Endothelial cell (in vitro differentiated cells): ENCODE measurements around the gene RSPRY1. TPM values are rescaled to one million over a fixed set of nuclear protein-coding genes. Genes with fewer than 3 reads are reported as not detected.
"Not testable (repeated sequence)": the region's sequence is repeated elsewhere in the genome, so short reads cannot be mapped to it uniquely, and the experiment has no call there.

Experiments
- DNase-seq: peaks from one replicate; pipeline ENCODE4 v3.0.0; 2021; ENCODE audit warnings: low spot score
- H3K27ac Mint-ChIP-seq: one replicate; pipeline ENCODE4 v1.8.0; 2021; ENCODE audit warnings: mixed read lengths, inconsistent platforms; ENCODE audit not compliant: unreplicated experiment
- H3K27me3 Mint-ChIP-seq: one replicate; pipeline ENCODE4 v1.8.0; 2021; ENCODE audit warnings: mild to moderate bottlenecking, moderate library complexity, mixed read lengths, inconsistent platforms; ENCODE audit not compliant: unreplicated experiment
- H3K36me3 Mint-ChIP-seq: one replicate; pipeline ENCODE4 v1.8.0; 2021; ENCODE audit warnings: mild to moderate bottlenecking, low read depth, mixed read lengths, inconsistent platforms; ENCODE audit not compliant: unreplicated experiment
- H3K4me1 Mint-ChIP-seq: one replicate; pipeline ENCODE4 v1.8.0; 2021; ENCODE audit warnings: mild to moderate bottlenecking, mixed read lengths, inconsistent platforms; ENCODE audit not compliant: unreplicated experiment
- H3K4me3 Mint-ChIP-seq: one replicate; pipeline ENCODE4 v1.8.0; 2021; ENCODE audit warnings: mild to moderate bottlenecking, mixed read lengths, inconsistent platforms; ENCODE audit not compliant: unreplicated experiment
- H3K9me3 Mint-ChIP-seq: one replicate; pipeline ENCODE4 v1.8.0; 2021; ENCODE audit warnings: mixed read lengths, inconsistent platforms; ENCODE audit not compliant: unreplicated experiment
- total RNA-seq: library from RNA; stranded (reverse); fragmentation: NEBNext Ultra II Directional; extraction: Animal tissue kit (Norgen Biotek cat#: 25700); gene quantifications from one replicate; pipeline ENCODE4 v1.2.1, GENCODE V29; 2021; ENCODE audit not compliant: unreplicated experiment
- TF ChIP-seq, protein P1 (sequence below): fragments of 200-600 bp; sonication (generic); IDR thresholded peaks from one replicate; pipeline ENCODE4 v1.5.0; 2021; ENCODE audit warnings: antibody characterized with exemption; ENCODE audit not compliant: unreplicated experiment

The RSPRY1 gene
- total RNA-seq, 1 donor from 2014 or later = 63.0 TPM

DNA sequence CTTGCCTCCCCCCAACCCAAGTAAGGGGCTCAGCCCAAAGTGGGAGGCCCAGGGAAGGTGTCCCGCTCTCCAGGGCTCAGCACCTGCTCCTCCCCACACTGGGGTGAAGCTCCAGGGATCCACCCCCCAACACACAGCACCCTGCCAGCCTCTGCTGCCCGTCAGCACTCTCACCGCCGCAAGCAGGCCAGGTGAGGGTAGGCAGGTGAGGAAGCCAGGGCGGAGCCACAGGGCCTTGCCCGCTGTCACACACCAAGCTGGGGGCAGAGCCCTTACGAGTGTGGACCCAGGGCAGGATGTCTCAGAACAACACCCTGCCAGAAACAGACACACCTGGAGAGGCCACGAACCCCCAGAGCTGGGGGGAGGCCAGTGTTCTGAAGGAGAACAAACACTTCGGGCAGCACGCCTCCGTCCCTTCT, 78.8 kb downstream of the RSPRY1 start:
- no peak for DNase-seq
- TF ChIP-seq, protein P1, sequence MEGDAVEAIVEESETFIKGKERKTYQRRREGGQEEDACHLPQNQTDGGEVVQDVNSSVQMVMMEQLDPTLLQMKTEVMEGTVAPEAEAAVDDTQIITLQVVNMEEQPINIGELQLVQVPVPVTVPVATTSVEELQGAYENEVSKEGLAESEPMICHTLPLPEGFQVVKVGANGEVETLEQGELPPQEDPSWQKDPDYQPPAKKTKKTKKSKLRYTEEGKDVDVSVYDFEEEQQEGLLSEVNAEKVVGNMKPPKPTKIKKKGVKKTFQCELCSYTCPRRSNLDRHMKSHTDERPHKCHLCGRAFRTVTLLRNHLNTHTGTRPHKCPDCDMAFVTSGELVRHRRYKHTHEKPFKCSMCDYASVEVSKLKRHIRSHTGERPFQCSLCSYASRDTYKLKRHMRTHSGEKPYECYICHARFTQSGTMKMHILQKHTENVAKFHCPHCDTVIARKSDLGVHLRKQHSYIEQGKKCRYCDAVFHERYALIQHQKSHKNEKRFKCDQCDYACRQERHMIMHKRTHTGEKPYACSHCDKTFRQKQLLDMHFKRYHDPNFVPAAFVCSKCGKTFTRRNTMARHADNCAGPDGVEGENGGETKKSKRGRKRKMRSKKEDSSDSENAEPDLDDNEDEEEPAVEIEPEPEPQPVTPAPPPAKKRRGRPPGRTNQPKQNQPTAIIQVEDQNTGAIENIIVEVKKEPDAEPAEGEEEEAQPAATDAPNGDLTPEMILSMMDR = no peak
- no peak overlapping the region for H3K4me3 Mint-ChIP-seq

DNA sequence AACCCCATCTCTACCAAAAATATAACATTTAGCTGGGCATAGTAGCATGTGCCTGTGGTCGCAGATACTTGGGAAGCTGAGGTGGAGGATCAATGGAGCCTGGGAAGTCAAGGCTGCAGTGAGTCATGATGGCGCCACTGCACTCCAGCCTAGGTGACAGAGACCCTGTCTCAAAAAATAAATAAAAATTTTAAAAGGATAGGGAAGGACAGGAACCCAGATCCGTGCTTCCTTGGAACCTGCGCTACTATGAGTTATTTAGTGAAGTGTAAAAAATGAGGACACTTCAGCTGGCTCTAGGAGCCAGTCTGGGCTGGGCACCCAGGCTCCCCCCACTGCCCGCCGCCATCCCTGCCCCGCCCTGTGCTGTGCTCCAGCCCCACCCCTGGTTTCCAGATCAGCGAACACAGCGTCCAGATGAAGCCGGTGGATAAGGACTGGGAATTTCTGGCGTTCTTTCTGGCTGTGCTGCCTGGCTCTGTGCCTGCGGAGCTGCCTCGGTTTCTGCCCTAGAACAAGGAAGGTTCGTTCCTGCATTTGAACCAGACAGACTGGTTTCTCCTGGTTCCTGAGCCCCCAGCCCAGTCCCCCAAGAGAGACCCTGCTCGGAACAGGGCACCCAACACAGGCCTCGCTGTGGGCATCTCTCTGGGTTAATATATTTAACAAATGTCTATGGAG, 79.9 kb downstream of the RSPRY1 start:
- Mint-ChIP-seq H3K36me3 (no peaks in the 10 kb centered on the region), H3K9me3 (no peaks in the 10 kb centered on the region), H3K27me3 (peaks cover 2% of the 10 kb centered on the region), H3K4me1 (peaks cover 6% of the 10 kb centered on the region), H3K27ac (no peak overlapping the region), H3K4me3 (no peak overlapping the region)
- DNase-seq = no peak
- TF ChIP-seq, protein P1 = no peak

More for the DNA sequence above, 78.8 kb downstream of the RSPRY1 start:
- Mint-ChIP-seq H3K36me3 (no peaks in the 10 kb centered on the region), H3K27ac (no peak overlapping the region), H3K9me3 (no peaks in the 10 kb centered on the region), H3K4me1 (peaks cover 16% of the 10 kb centered on the region), H3K27me3 (peaks cover 2% of the 10 kb centered on the region)

DNA sequence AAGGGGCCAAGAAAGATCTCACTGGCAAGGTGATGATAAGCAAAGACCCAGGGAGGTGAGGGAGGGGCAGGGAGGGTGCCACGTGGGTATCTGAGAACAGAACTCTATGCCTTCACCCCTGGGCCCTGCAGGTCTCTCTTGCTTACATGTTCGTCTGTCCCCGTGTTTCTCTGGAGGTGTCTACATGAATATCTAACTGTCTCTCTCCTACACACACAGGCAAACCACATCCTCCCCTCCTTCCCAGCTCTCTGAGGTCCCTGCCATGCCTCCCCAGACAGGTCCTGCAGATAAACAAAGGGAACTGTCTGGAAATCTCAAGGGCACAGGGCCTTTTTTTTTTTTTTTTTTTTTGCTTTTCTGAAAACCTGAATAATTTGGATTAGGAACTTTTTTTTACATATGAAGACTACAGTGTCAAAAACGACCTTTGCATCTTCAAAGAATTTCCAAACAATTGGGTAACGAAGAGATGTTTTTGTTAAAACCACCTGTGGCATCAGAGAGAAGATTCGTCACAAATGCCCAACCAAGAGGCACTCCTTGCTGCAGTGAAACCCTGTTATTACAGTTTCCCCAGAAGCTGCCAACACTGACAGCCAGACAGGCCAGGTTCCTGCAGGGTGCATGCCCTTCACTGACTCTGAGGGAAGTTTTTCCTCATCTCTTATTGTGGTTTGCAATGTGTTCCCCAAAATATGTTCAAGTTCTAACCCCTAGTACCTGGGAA, 80.6 kb downstream of the RSPRY1 start:
- no peaks in the 10 kb centered on the region for H3K36me3 Mint-ChIP-seq
- TF ChIP-seq, protein P1 = no peak
- no peak overlapping the region for H3K4me3 Mint-ChIP-seq
- no peak overlapping the region for H3K27ac Mint-ChIP-seq
- no peak for DNase-seq
- peaks cover 5% of the 10 kb centered on the region for H3K4me1 Mint-ChIP-seq
- no peaks in the 10 kb centered on the region for H3K9me3 Mint-ChIP-seq
- peaks cover 4% of the 10 kb centered on the region for H3K27me3 Mint-ChIP-seq

DNA sequence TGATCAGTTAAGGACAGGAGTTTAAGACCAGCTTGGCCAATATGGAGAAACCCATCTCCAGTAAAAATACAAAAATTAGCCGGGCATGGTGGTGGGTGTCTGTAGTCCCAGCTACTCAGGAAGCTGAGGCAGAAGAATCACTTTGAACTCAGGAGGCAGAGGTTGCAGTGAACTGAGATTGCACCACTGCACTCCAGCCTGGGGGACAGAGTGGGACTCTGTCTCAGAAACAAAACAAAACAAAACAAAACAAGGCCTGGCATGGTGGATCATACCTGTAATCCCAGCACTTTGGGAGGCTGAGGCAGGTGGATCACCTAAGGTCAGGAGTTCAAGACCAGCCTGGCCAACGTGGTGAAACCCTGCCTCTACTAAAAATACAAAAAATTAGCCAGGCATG, 81.2 kb downstream of the RSPRY1 start:
- not testable (repeated sequence) for H3K4me1 Mint-ChIP-seq, H3K9me3 Mint-ChIP-seq, DNase-seq, H3K27me3 Mint-ChIP-seq, H3K4me3 Mint-ChIP-seq, H3K36me3 Mint-ChIP-seq, H3K27ac Mint-ChIP-seq

DNA sequence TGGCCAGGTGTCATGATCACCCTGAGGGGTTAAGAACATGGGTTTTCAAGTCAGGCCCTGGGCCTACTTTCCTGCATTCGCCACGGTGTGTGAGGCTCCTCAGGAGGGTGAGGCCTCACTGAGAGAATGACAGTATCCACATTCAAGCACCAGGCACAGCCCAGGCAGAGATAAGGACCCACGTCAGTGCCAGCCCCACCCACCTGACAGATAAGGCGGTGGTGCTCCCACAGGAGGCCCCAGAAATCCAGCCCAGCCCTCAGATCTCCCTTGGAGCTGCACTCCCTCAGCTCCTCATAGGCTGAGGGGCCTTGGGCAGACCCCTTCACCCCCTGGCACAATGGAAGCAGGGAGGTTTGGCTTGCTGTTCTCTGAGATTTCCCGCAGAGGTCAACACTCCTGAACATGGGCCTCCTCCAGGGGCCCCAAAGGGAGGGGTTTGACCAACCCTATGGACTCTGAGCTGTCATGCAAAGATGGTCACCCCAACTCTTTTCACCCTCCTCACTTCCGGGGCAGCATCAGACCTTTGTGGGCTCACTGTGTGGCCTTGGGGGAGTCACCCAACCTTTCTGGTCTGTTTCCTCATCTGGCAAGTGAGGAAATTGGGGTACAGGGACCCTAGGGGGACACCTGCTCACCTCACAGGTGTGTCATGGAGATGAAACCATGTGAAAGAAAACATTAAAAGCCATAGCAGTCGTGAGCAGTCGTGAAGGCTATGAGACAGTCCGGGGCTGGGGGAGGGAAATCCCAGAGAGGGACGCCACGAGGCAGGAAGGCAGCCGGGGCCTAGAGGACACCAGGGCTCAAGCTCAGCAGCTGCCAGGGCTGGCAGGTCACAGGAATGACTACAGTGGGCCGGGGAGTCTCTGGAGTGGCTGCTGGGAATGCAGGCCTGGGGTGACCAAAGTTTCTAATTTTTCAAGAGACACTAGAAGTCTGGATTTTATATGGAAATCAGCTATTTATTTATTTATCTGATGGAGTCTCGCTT, 83.0 kb downstream of the RSPRY1 start:
- peaks cover 5% of the 10 kb centered on the region for H3K4me1 Mint-ChIP-seq
- no peaks in the 10 kb centered on the region for H3K36me3 Mint-ChIP-seq
- H3K27me3 Mint-ChIP-seq = peaks cover 6% of the 10 kb centered on the region
- H3K27ac Mint-ChIP-seq = no peak overlapping the region
- DNase-seq = no peak
- no peaks in the 10 kb centered on the region for H3K9me3 Mint-ChIP-seq
- TF ChIP-seq, protein P1 = no peak
- no peak overlapping the region for H3K4me3 Mint-ChIP-seq
